ENCODE results near the gene ATP8A2. TPM values are rescaled to one million over a fixed set of nuclear protein-coding genes. Genes with fewer than 3 reads are reported as not detected.

ATP8A2 gene
- total RNA-seq, 1 experiment from 2014 or later, result not detected

GRCh38 chr13:25687471-25688225, 315.9 kb downstream of the ATP8A2 start:
- in situ Hi-C loops (cut with HindIII; ENCODE audit: low pct_unique_long_range_greater_than_20kb, low sequenced_read_pairs), result no loop called here
- no peak for DNase-seq (ENCODE audit: low read depth)

GRCh38 chr13:25688536-25688935, 316.8 kb downstream of the ATP8A2 start:
- in situ Hi-C loops (cut with HindIII; ENCODE audit: low pct_unique_long_range_greater_than_20kb, low sequenced_read_pairs), result no loop called here

GRCh38 chr13:25689539-25689938, 317.8 kb downstream of the ATP8A2 start:
- no peak for DNase-seq (ENCODE audit: low read depth)
- in situ Hi-C loops (cut with HindIII; ENCODE audit: low pct_unique_long_range_greater_than_20kb, low sequenced_read_pairs), result no loop called here

More at GRCh38 chr13:25688536-25688935, 316.8 kb downstream of the ATP8A2 start:
- no peak for DNase-seq (ENCODE audit: low read depth)

GRCh38 chr13:25690582-25690981, 318.8 kb downstream of the ATP8A2 start:
- in situ Hi-C loops (cut with HindIII; ENCODE audit: low pct_unique_long_range_greater_than_20kb, low sequenced_read_pairs), result no loop called here

GRCh38 chr13:25691654-25692053, 319.9 kb downstream of the ATP8A2 start:
- in situ Hi-C loops (cut with HindIII; ENCODE audit: low pct_unique_long_range_greater_than_20kb, low sequenced_read_pairs), result no loop called here
- DNase-seq (ENCODE audit: low read depth), result no peak

More at GRCh38 chr13:25690582-25690981, 318.8 kb downstream of the ATP8A2 start:
- no peak for DNase-seq (ENCODE audit: low read depth)

GRCh38 chr13:25692099-25692498, 320.3 kb downstream of the ATP8A2 start:
- in situ Hi-C loops (cut with HindIII; ENCODE audit: low pct_unique_long_range_greater_than_20kb, low sequenced_read_pairs), result no loop called here
- no peak for DNase-seq (ENCODE audit: low read depth)

GRCh38 chr13:25699056-25699455, 327.3 kb downstream of the ATP8A2 start:
- in situ Hi-C loops (cut with HindIII; ENCODE audit: low pct_unique_long_range_greater_than_20kb, low sequenced_read_pairs), result no loop called here
- no peak for DNase-seq (ENCODE audit: low read depth)

GRCh38 chr13:25699600-25699999, 327.8 kb downstream of the ATP8A2 start:
- in situ Hi-C loops (cut with HindIII; ENCODE audit: low pct_unique_long_range_greater_than_20kb, low sequenced_read_pairs), result no loop called here

GRCh38 chr13:25701304-25701703, 329.5 kb downstream of the ATP8A2 start:
- in situ Hi-C loops (cut with HindIII; ENCODE audit: low pct_unique_long_range_greater_than_20kb, low sequenced_read_pairs), result no loop called here
- no peak for DNase-seq (ENCODE audit: low read depth)

More at GRCh38 chr13:25699600-25699999, 327.8 kb downstream of the ATP8A2 start:
- no peak for DNase-seq (ENCODE audit: low read depth)

- DNase-seq (ENCODE audit: low read depth), result no peak
- in situ Hi-C loops (cut with HindIII; ENCODE audit: low pct_unique_long_range_greater_than_20kb, low sequenced_read_pairs), result no loop called here
These were observed 330.6 kb downstream of the ATP8A2 start for GRCh38 chr13:25702386-25702785.

- in situ Hi-C loops (cut with HindIII; ENCODE audit: low pct_unique_long_range_greater_than_20kb, low sequenced_read_pairs), result no loop called here
- no peak for DNase-seq (ENCODE audit: low read depth)
These were observed 336.0 kb downstream of the ATP8A2 start for GRCh38 chr13:25707726-25708125.

GRCh38 chr13:25708268-25708667, 336.5 kb downstream of the ATP8A2 start:
- DNase-seq (ENCODE audit: low read depth), result no peak
- in situ Hi-C loops (cut with HindIII; ENCODE audit: low pct_unique_long_range_greater_than_20kb, low sequenced_read_pairs), result no loop called here

GRCh38 chr13:25709088-25709487, 337.3 kb downstream of the ATP8A2 start:
- in situ Hi-C loops (cut with HindIII; ENCODE audit: low pct_unique_long_range_greater_than_20kb, low sequenced_read_pairs), result no loop called here
- peak; percentile 30 for DNase-seq (ENCODE audit: low read depth)

- in situ Hi-C loops (cut with HindIII; ENCODE audit: low pct_unique_long_range_greater_than_20kb, low sequenced_read_pairs), result no loop called here
- DNase-seq (ENCODE audit: low read depth), result no peak
These were observed 344.0 kb downstream of the ATP8A2 start for GRCh38 chr13:25715760-25716159.

GRCh38 chr13:25717666-25718197, 346.0 kb downstream of the ATP8A2 start:
- in situ Hi-C loops (cut with HindIII; ENCODE audit: low pct_unique_long_range_greater_than_20kb, low sequenced_read_pairs), result no loop called here

GRCh38 chr13:25719666-25720065, 347.9 kb downstream of the ATP8A2 start:
- no peak for DNase-seq (ENCODE audit: low read depth)
- in situ Hi-C loops (cut with HindIII; ENCODE audit: low pct_unique_long_range_greater_than_20kb, low sequenced_read_pairs), result no loop called here

More at GRCh38 chr13:25717666-25718197, 346.0 kb downstream of the ATP8A2 start:
- DNase-seq (ENCODE audit: low read depth), result no peak

- in situ Hi-C loops (cut with HindIII; ENCODE audit: low pct_unique_long_range_greater_than_20kb, low sequenced_read_pairs), result no loop called here
These were observed 351.1 kb downstream of the ATP8A2 start for GRCh38 chr13:25722893-25723292.

GRCh38 chr13:25725104-25725503, 353.3 kb downstream of the ATP8A2 start:
- no peak for DNase-seq (ENCODE audit: low read depth)
- in situ Hi-C loops (cut with HindIII; ENCODE audit: low pct_unique_long_range_greater_than_20kb, low sequenced_read_pairs), result no loop called here

More at GRCh38 chr13:25722893-25723292, 351.1 kb downstream of the ATP8A2 start:
- no peak for DNase-seq (ENCODE audit: low read depth)

GRCh38 chr13:25727250-25727649, 355.5 kb downstream of the ATP8A2 start:
- DNase-seq (ENCODE audit: low read depth), result no peak
- in situ Hi-C loops (cut with HindIII; ENCODE audit: low pct_unique_long_range_greater_than_20kb, low sequenced_read_pairs), result no loop called here

- no peak for DNase-seq (ENCODE audit: low read depth)
- in situ Hi-C loops (cut with HindIII; ENCODE audit: low pct_unique_long_range_greater_than_20kb, low sequenced_read_pairs), result no loop called here
These were observed 356.0 kb downstream of the ATP8A2 start for GRCh38 chr13:25727810-25728209.
